Measurements from ENCODE around the gene MRPL43. TPM values are rescaled to one million over a fixed set of nuclear protein-coding genes. Genes with fewer than 3 reads are reported as not detected.
A peak's percentile ranks its signal among the peaks of the same experiment; 100 is the strongest.

Gene MRPL43
- total and polyA plus RNA-seq, 5 donors, result 47.2 to 90.6 (median 61.2) TPM

- no peaks in the 10 kb centered on the region for H3K9me3 ChIP-seq (ENCODE audit: control insufficient read depth, low read length)
- H3K4me3 ChIP-seq (ENCODE audit: low read length), result peak within 1 kb of the TSS; percentile 59
- H3K27me3 ChIP-seq (ENCODE audit: control insufficient read depth, insufficient read depth), result no peaks in the 10 kb centered on the region
- WGBS, result 2% methylated on average over 70 of the region's 70 CpGs
- peak; percentile 56 to 86 (median 79) for DNase-seq
- ATAC-seq, result peak; percentile 76 to 85
- no peak within 1 kb of the TSS for H3K27ac ChIP-seq (ENCODE audit: low read length)
- H3K4me1 ChIP-seq (ENCODE audit: control insufficient read depth, insufficient read depth, low read length), result no peaks in the 10 kb centered on the region
- intact Hi-C loops (cut with DNase I), result no loop called here
Measured at GRCh38 chr10:100969187-100970075, 17.9 kb downstream of the MRPL43 start, which contains the start of gene SEMA4G. Gene SEMA4G, plus strand, starts transcription at chr10:100969504. Its CDS starts 3,409 bp downstream, at chr10:100972913.

GRCh38 chr10:100968863-100969186 is 18.5 kb downstream of the MRPL43 start:
- Histone ChIP-seq H3K27ac (ENCODE audit: low read length) (no peak overlapping the region), H3K4me1 (ENCODE audit: control insufficient read depth, insufficient read depth, low read length) (no peaks in the 10 kb centered on the region), H3K9me3 (ENCODE audit: control insufficient read depth, low read length) (no peaks in the 10 kb centered on the region), H3K27me3 (ENCODE audit: control insufficient read depth, insufficient read depth) (no peaks in the 10 kb centered on the region), H3K4me3 (ENCODE audit: low read length) (peak overlapping the region; percentile 59)
- DNase-seq (no peak), ATAC-seq (peak; percentile 17 to 29)
- intact Hi-C loops (cut with DNase I), result no loop called here
- 19% methylated on average over 9 of the region's 9 CpGs for WGBS

- Histone ChIP-seq H3K4me3 (ENCODE audit: low read length) (no peak overlapping the region), H3K27ac (ENCODE audit: low read length) (no peak overlapping the region), H3K4me1 (ENCODE audit: control insufficient read depth, insufficient read depth, low read length) (no peaks in the 10 kb centered on the region), H3K9me3 (ENCODE audit: control insufficient read depth, low read length) (no peaks in the 10 kb centered on the region), H3K27me3 (ENCODE audit: control insufficient read depth, insufficient read depth) (no peaks in the 10 kb centered on the region)
- intact Hi-C loops (cut with DNase I), result no loop called here
- WGBS, result 84% methylated on average over 2 of the region's 2 CpGs
- DNase-seq, result no peak
- ATAC-seq, result no peak
Measured at GRCh38 chr10:100968062-100968736, 19.1 kb downstream of the MRPL43 start.

GRCh38 chr10:100967332-100967731 is 20.0 kb downstream of the MRPL43 start:
- no peaks in the 10 kb centered on the region for H3K27me3 ChIP-seq (ENCODE audit: control insufficient read depth, insufficient read depth)
- DNase-seq (no peak), ATAC-seq (no peak)
- H3K4me1 ChIP-seq (ENCODE audit: control insufficient read depth, insufficient read depth, low read length), result no peaks in the 10 kb centered on the region
- H3K4me3 ChIP-seq (ENCODE audit: low read length), result no peak overlapping the region
- H3K9me3 ChIP-seq (ENCODE audit: control insufficient read depth, low read length), result no peaks in the 10 kb centered on the region
- intact Hi-C loops (cut with DNase I), result no loop called here
- 77% methylated on average over 2 of the region's 2 CpGs for WGBS
- H3K27ac ChIP-seq (ENCODE audit: low read length), result no peak overlapping the region

GRCh38 chr10:100966887-100967286 is 20.4 kb downstream of the MRPL43 start:
- intact Hi-C loops (cut with DNase I), result no loop called here
- no peak for ATAC-seq

GRCh38 chr10:100965820-100966219 is 21.5 kb downstream of the MRPL43 start:
- Histone ChIP-seq H3K9me3 (ENCODE audit: control insufficient read depth, low read length) (no peaks in the 10 kb centered on the region), H3K4me1 (ENCODE audit: control insufficient read depth, insufficient read depth, low read length) (no peaks in the 10 kb centered on the region), H3K27ac (ENCODE audit: low read length) (no peak overlapping the region), H3K4me3 (ENCODE audit: low read length) (no peak overlapping the region), H3K27me3 (ENCODE audit: control insufficient read depth, insufficient read depth) (no peaks in the 10 kb centered on the region)
- ATAC-seq (no peak), DNase-seq (no peak)
- 58% methylated on average over 5 of the region's 5 CpGs for WGBS
- intact Hi-C loops (cut with DNase I), result no loop called here

More at GRCh38 chr10:100966887-100967286, 20.4 kb downstream of the MRPL43 start:
- no peak overlapping the region for H3K27ac ChIP-seq (ENCODE audit: low read length)
- no peaks in the 10 kb centered on the region for H3K27me3 ChIP-seq (ENCODE audit: control insufficient read depth, insufficient read depth)
- no peaks in the 10 kb centered on the region for H3K9me3 ChIP-seq (ENCODE audit: control insufficient read depth, low read length)
- no peak for DNase-seq
- no peaks in the 10 kb centered on the region for H3K4me1 ChIP-seq (ENCODE audit: control insufficient read depth, insufficient read depth, low read length)
- H3K4me3 ChIP-seq (ENCODE audit: low read length), result no peak overlapping the region
- WGBS, result 64% methylated on average over 2 of the region's 2 CpGs

- no peak for ATAC-seq
- Histone ChIP-seq H3K9me3 (ENCODE audit: control insufficient read depth, low read length) (no peaks in the 10 kb centered on the region), H3K4me1 (ENCODE audit: control insufficient read depth, insufficient read depth, low read length) (no peaks in the 10 kb centered on the region), H3K27ac (ENCODE audit: low read length) (no peak overlapping the region), H3K4me3 (ENCODE audit: low read length) (no peak overlapping the region), H3K27me3 (ENCODE audit: control insufficient read depth, insufficient read depth) (no peaks in the 10 kb centered on the region)
- intact Hi-C loops (cut with DNase I), result no loop called here
- no peak for DNase-seq
- 96% methylated on average over 1 of the region's 1 CpG for WGBS
Measured at GRCh38 chr10:100963826-100964225, 23.5 kb downstream of the MRPL43 start.

- no peak overlapping the region for H3K27ac ChIP-seq (ENCODE audit: low read length)
- no peaks in the 10 kb centered on the region for H3K9me3 ChIP-seq (ENCODE audit: control insufficient read depth, low read length)
- 77% methylated on average over 4 of the region's 4 CpGs for WGBS
- ATAC-seq (no peak), DNase-seq (no peak)
- intact Hi-C loops (cut with DNase I), result no loop called here
- H3K27me3 ChIP-seq (ENCODE audit: control insufficient read depth, insufficient read depth), result no peaks in the 10 kb centered on the region
- H3K4me3 ChIP-seq (ENCODE audit: low read length), result no peak overlapping the region
- no peaks in the 10 kb centered on the region for H3K4me1 ChIP-seq (ENCODE audit: control insufficient read depth, insufficient read depth, low read length)
Measured at GRCh38 chr10:100962351-100963080, 24.8 kb downstream of the MRPL43 start.

- Histone ChIP-seq H3K4me3 (ENCODE audit: low read length) (no peak overlapping the region), H3K27ac (ENCODE audit: low read length) (no peak overlapping the region), H3K9me3 (ENCODE audit: control insufficient read depth, low read length) (no peaks in the 10 kb centered on the region), H3K4me1 (ENCODE audit: control insufficient read depth, insufficient read depth, low read length) (no peaks in the 10 kb centered on the region), H3K27me3 (ENCODE audit: control insufficient read depth, insufficient read depth) (no peaks in the 10 kb centered on the region)
- intact Hi-C loops (cut with DNase I), result no loop called here
- DNase-seq, result no peak
- ATAC-seq, result no peak
Measured at GRCh38 chr10:100960251-100960650, 27.0 kb downstream of the MRPL43 start.

GRCh38 chr10:100948916-100949315 is 38.4 kb downstream of the MRPL43 start:
- H3K27ac ChIP-seq (ENCODE audit: low read length), result no peak overlapping the region
- intact Hi-C loops (cut with DNase I), result no loop called here
- no peaks in the 10 kb centered on the region for H3K4me1 ChIP-seq (ENCODE audit: control insufficient read depth, insufficient read depth, low read length)
- H3K27me3 ChIP-seq (ENCODE audit: control insufficient read depth, insufficient read depth), result no peaks in the 10 kb centered on the region
- H3K9me3 ChIP-seq (ENCODE audit: control insufficient read depth, low read length), result no peaks in the 10 kb centered on the region
- ATAC-seq, result no peak
- DNase-seq, result no peak
- no peak overlapping the region for H3K4me3 ChIP-seq (ENCODE audit: low read length)
- WGBS, result 90% methylated on average over 3 of the region's 3 CpGs

- intact Hi-C loops (cut with DNase I), result no loop called here
- Histone ChIP-seq H3K4me3 (ENCODE audit: low read length) (no peak overlapping the region), H3K4me1 (ENCODE audit: control insufficient read depth, insufficient read depth, low read length) (no peaks in the 10 kb centered on the region), H3K27ac (ENCODE audit: low read length) (no peak overlapping the region), H3K9me3 (ENCODE audit: control insufficient read depth, low read length) (no peaks in the 10 kb centered on the region), H3K27me3 (ENCODE audit: control insufficient read depth, insufficient read depth) (no peaks in the 10 kb centered on the region)
- ATAC-seq, result no peak
- no peak for DNase-seq
Measured at GRCh38 chr10:100945754-100946153, 41.5 kb downstream of the MRPL43 start.

Data from right cardiac atrium (tissue), 5 donors.